Endothelial cell of umbilical vein (primary cell): Measurements from ENCODE around the gene ALDOC. TPM values are rescaled to one million over a fixed set of nuclear protein-coding genes. Genes with fewer than 3 reads are reported as not detected.

Experiments
- BruUV-seq: library from RNA; stranded (reverse); fragments of 400-500 nt; replicated peaks from 2 replicates; lab custom pipeline; 2021; lab: Mats Ljungman, UMichigan
- CTCF ChIA-PET: fragments of 300-600, 350-600 bp; sonication (Branson Sonifier 250); formaldehyde crosslinking; loops from one replicate; lab custom pipeline; 2021; ENCODE audit warnings: antibody characterized with exemption, inconsistent platforms; lab: Charles Lee
- POLR2A ChIA-PET: fragments of 300-600, 350-600 bp; sonication (Branson Sonifier 250); formaldehyde crosslinking; loops from one replicate; lab custom pipeline; 2021; ENCODE audit warnings: antibody characterized with exemption, inconsistent platforms; lab: Charles Lee
- DNase-seq: peaks from one replicate; pipeline ENCODE4 v3.0.0-alpha.2; 2011; ENCODE audit warnings: low read depth, low spot score
- FAIRE-seq: peaks from 2 replicates; lab custom pipeline; 2011; peaks lifted over from hg19 to GRCh38; lab: Jason Lieb, UNC
- H2AFZ ChIP-seq: 2 replicates; pipeline ENCODE4 v1.6.0; 2012; ENCODE audit warnings: low read depth, low read length, control low read depth, inconsistent platforms
- H3K27ac ChIP-seq: 2 replicates; pipeline ENCODE4 v1.5.1; 2011; ENCODE audit warnings: low read depth, mild to moderate bottlenecking, control low read depth, low read length, moderate library complexity; ENCODE audit not compliant: insufficient read depth
- H3K27me3 ChIP-seq, 2 experiments: 2 replicates each; pipeline versions ENCODE4 v1.6.0 to v1.6.1; 2011; ENCODE audit warnings: low read length in 2 of 2, mixed read lengths in 1 of 2; ENCODE audit not compliant: control insufficient read depth in 2 of 2, insufficient read depth in 2 of 2
- H3K36me3 ChIP-seq, 2 experiments: 2 replicates in 1 of 2; 3 replicates in 1 of 2; pipeline ENCODE4 v1.5.1; 2011; ENCODE audit warnings: low read length in 2 of 2, mild to moderate bottlenecking in 1 of 2, moderate library complexity in 1 of 2; ENCODE audit not compliant: control insufficient read depth in 2 of 2, insufficient read depth in 2 of 2; ENCODE audit errors: extremely low read depth in 1 of 2
- H3K4me1 ChIP-seq: 3 replicates; pipeline ENCODE4 v1.5.1; 2011; ENCODE audit warnings: mild to moderate bottlenecking, low read length; ENCODE audit not compliant: control insufficient read depth, insufficient read depth; ENCODE audit errors: extremely low read depth
- H3K4me2 ChIP-seq: 2 replicates; pipeline ENCODE4 v1.6.1; 2011; ENCODE audit warnings: low read length, control low read depth, mixed read lengths; ENCODE audit not compliant: insufficient read depth
- H3K4me3 ChIP-seq, 3 experiments: fragments of 200-600 bp in 1 of 3; sonication (generic), shearing (Covaris generic) in 1 of 3; replicated peaks in 1 of 3; 2 replicates each; pipeline ENCODE4 v1.5.1; 2011 to 2016; ENCODE audit warnings: control low read depth in 3 of 3, low read length in 3 of 3, mild to moderate bottlenecking in 2 of 3, inconsistent platforms in 1 of 3, low read depth in 1 of 3, moderate library complexity in 1 of 3; ENCODE audit not compliant: insufficient read depth in 1 of 3
- H3K79me2 ChIP-seq: 2 replicates; pipeline ENCODE4 v1.6.0; 2012; ENCODE audit warnings: low read length, inconsistent platforms; ENCODE audit not compliant: control insufficient read depth, insufficient read depth
- H3K9ac ChIP-seq: replicated peaks from 2 replicates; pipeline ENCODE3; 2011; ENCODE audit warnings: low read length, control low read depth; ENCODE audit not compliant: insufficient read depth; ENCODE audit errors: extremely low read depth
- H3K9me1 ChIP-seq: replicated peaks from 3 replicates; pipeline ENCODE4 v1.6.0; 2011; ENCODE audit warnings: mild to moderate bottlenecking, low read length; ENCODE audit not compliant: control insufficient read depth, insufficient read depth; ENCODE audit errors: extremely low read depth
- H3K9me3 ChIP-seq: replicated peaks from 2 replicates; pipeline ENCODE4 v1.5.1; 2012; ENCODE audit warnings: low read length, inconsistent platforms; ENCODE audit not compliant: control insufficient read depth, insufficient read depth
- H4K20me1 ChIP-seq: replicated peaks from 2 replicates; pipeline ENCODE3; 2011; ENCODE audit warnings: mild to moderate bottlenecking, low read length; ENCODE audit not compliant: control insufficient read depth, insufficient read depth; ENCODE audit errors: extremely low read depth
- EZH2 ChIP-seq: IDR thresholded peaks from 2 replicates; pipeline ENCODE4 v1.6.1; 2012; ENCODE audit warnings: borderline replicate concordance, low read depth, mild to moderate bottlenecking, moderate library complexity, low read length, inconsistent platforms; ENCODE audit not compliant: severe bottlenecking
- FOS ChIP-seq: IDR thresholded peaks from 2 replicates; pipeline ENCODE4 v1.6.1; 2011; ENCODE audit warnings: mild to moderate bottlenecking, low read length, moderate library complexity, borderline replicate concordance; ENCODE audit not compliant: insufficient read depth
- GATA2 ChIP-seq: IDR thresholded peaks from 2 replicates; pipeline ENCODE4 v1.7.0; 2011; ENCODE audit warnings: low read depth, mild to moderate bottlenecking, moderate library complexity, mixed read lengths, low read length; ENCODE audit not compliant: insufficient read length, insufficient read depth
- JUN ChIP-seq: IDR thresholded peaks from 2 replicates; pipeline ENCODE4 v1.6.1; 2011; ENCODE audit warnings: borderline replicate concordance, low read depth; ENCODE audit not compliant: insufficient read length, insufficient read depth
- MAX ChIP-seq: IDR thresholded peaks from 2 replicates; pipeline ENCODE4 v1.6.1; 2011; ENCODE audit not compliant: insufficient read depth, insufficient read length
- MYC ChIP-seq: IDR thresholded peaks from one replicate; pipeline ENCODE4 v1.6.1; 2011; ENCODE audit warnings: mild to moderate bottlenecking, low read depth, low read length
- POLR2A ChIP-seq: IDR thresholded peaks from 2 replicates; pipeline ENCODE4 v1.6.1; 2012; ENCODE audit warnings: low read depth, mild to moderate bottlenecking, control low read depth, low read length
- POLR2AphosphoS5 ChIP-seq: IDR thresholded peaks from 2 replicates; pipeline ENCODE4 v1.6.1; 2012; ENCODE audit warnings: low read depth, mild to moderate bottlenecking, control low read depth, low read length, moderate library complexity; ENCODE audit not compliant: insufficient read depth
- dilution Hi-C: fragments of 300-500 bp; cut with MboI; formaldehyde crosslinking; loops from one replicate; pipeline ENCODE4 v1.15.0; 2019; ENCODE audit warnings: low sequenced_read_pairs; ENCODE audit not compliant: extremely low pct_ligation_motif_present
- intact Hi-C: fragments of 100-400 bp; cut with micrococcal nuclease; formaldehyde crosslinking; loops from one replicate; pipeline ENCODE4 v1.10.0; 2022
- polyA plus RNA-seq, 4 experiments: library from polyadenylated mRNA; depleted of rRNA in 3 of 4; stranded (reverse) in 3 of 4; unstranded in 1 of 4; fragments of >200 nt; gene quantifications; 2 replicates each; pipeline versions ENCODE4 v1.2.1 to v1.2.3, GENCODE V29; 2011 to 2012; ENCODE audit warnings: missing spikeins in 1 of 4
- total RNA-seq: library from RNA; stranded (reverse); gene quantifications from 2 replicates; pipeline ENCODE4 v1.2.3, GENCODE V29; 2021
- TF ChIP-seq, protein P1 (sequence below), 2 donors: IDR thresholded peaks; 1 replicate in 1 of 2; 2 replicates in 1 of 2; pipeline ENCODE4 v1.5.1; 2011; ENCODE audit warnings: low read length in 2 of 2, mild to moderate bottlenecking in 2 of 2, moderate library complexity in 2 of 2, control low read depth in 1 of 2, inconsistent platforms in 1 of 2, low read depth in 1 of 2; ENCODE audit not compliant: insufficient read depth in 1 of 2; ENCODE audit errors: extremely low read depth in 1 of 2

ALDOC gene
- total and polyA plus RNA-seq, 2 donors (not counting 3 experiments of a cell fraction or from before 2014, with no cell fraction given) = 7.2 to 18.9 TPM

DNA sequence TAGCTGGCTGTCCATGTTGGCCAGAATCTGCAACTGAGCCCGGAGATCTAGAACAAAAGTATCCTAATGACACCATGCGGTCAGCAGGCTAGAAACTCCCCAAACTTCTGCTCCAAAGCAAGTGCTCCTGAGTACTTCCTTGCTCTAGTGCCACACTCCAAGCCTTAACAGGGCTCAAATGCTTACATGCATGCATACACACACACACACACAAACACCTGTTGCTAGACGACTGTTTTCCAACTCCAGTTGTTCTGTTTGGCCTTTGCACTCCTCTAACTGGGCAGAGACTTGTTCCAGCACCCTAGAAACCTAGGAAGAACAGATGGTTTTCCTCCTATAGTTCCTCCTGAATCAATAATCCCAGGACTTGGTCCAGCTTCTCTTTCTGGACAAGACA lies 7.7 kb upstream of the ALDOC start:
- H3K36me3 ChIP-seq = peaks cover 16 to 33% of the 10 kb centered on the region in 2 experiments

More for the DNA sequence above, 7.7 kb upstream of the ALDOC start:
- Histone ChIP-seq H3K9me1 (no peaks in the 10 kb centered on the region), H4K20me1 (no peaks in the 10 kb centered on the region), H3K4me3 (no peak overlapping the region), H3K79me2 (peaks cover 3% of the 10 kb centered on the region), H3K4me2 (no peak overlapping the region), H2AFZ (no peak overlapping the region), H3K27me3 (no peaks in the 10 kb centered on the region), H3K27ac (no peak overlapping the region), H3K9me3 (no peaks in the 10 kb centered on the region), H3K4me1 (no peaks in the 10 kb centered on the region), H3K9ac (no peak overlapping the region)
- dilution Hi-C loops (no loop called here), intact Hi-C loops (no loop called here)
- ChIA-PET CTCF (interaction anchor here (0.9 to 2.5 kb wide), 2 partner anchors 9 to 28 kb away, joined by 3 to 5 read pairs; no protein-coding TSS in a partner anchor), POLR2A (no interaction called here)
- DNase-seq (no peak), FAIRE-seq (no peak)
- BruUV-seq = no TSS peak
- TF ChIP-seq, protein P1, sequence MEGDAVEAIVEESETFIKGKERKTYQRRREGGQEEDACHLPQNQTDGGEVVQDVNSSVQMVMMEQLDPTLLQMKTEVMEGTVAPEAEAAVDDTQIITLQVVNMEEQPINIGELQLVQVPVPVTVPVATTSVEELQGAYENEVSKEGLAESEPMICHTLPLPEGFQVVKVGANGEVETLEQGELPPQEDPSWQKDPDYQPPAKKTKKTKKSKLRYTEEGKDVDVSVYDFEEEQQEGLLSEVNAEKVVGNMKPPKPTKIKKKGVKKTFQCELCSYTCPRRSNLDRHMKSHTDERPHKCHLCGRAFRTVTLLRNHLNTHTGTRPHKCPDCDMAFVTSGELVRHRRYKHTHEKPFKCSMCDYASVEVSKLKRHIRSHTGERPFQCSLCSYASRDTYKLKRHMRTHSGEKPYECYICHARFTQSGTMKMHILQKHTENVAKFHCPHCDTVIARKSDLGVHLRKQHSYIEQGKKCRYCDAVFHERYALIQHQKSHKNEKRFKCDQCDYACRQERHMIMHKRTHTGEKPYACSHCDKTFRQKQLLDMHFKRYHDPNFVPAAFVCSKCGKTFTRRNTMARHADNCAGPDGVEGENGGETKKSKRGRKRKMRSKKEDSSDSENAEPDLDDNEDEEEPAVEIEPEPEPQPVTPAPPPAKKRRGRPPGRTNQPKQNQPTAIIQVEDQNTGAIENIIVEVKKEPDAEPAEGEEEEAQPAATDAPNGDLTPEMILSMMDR (IDR thresholded peaks at IDR 0.05; ENCODE audit: extremely low read depth in 1 of 2, insufficient read depth in 1 of 2, low read depth in 1 of 2, low read length in 2 of 2) = no peak
- TF ChIP-seq GATA2 (no peak), JUN (no peak), POLR2A (no peak), MYC (no peak), FOS (no peak), MAX (no peak), EZH2 (no peak), POLR2AphosphoS5 (no peak)
